ENCODE measurements around the gene ANAPC13. TPM values are rescaled to one million over a fixed set of nuclear protein-coding genes. Genes with fewer than 3 reads are reported as not detected.

The ANAPC13 gene
- total RNA-seq, 2 experiments from 2014 or later = 30.1 to 33.1 TPM

- peaks cover 40% of the 10 kb centered on the region for H3K36me3 Mint-ChIP-seq
- no peak overlapping the region for H3K4me3 Mint-ChIP-seq
- ChIA-PET CTCF (interaction anchor here (0.6 to 10.3 kb wide), 6 partner anchors 9 to 283 kb away, joined by 3 to 176 read pairs (median 4); no protein-coding TSS in a partner anchor), POLR2A (no interaction called here)
- H3K9me3 Mint-ChIP-seq = no peaks in the 10 kb centered on the region
- H3K27me3 Mint-ChIP-seq = no peaks in the 10 kb centered on the region
- peaks cover 27% of the 10 kb centered on the region for H3K4me1 Mint-ChIP-seq (ENCODE audit: low read depth)
- intact Hi-C loops (cut with micrococcal nuclease) = loop anchor here (10.0 kb wide), 1 partner anchor 1714 kb away; the partner anchor contains the start of gene MSL2
- no peak for DNase-seq
- H3K27ac Mint-ChIP-seq = no peak overlapping the region
Measured at GRCh38 chr3:134480546-134480945, 5.2 kb downstream of the ANAPC13 start.

GRCh38 chr3:134477938-134478337 lies 7.8 kb downstream of the ANAPC13 start:
- ChIA-PET POLR2A (interaction anchor here (0.6 kb wide), 1 partner anchor 176 kb away, joined by 4 read pairs; no protein-coding TSS in a partner anchor), CTCF (interaction anchor here (1.0 to 10.3 kb wide), 6 partner anchors 9 to 276 kb away, joined by 3 to 176 read pairs (median 8); no protein-coding TSS in a partner anchor)
- Mint-ChIP-seq H3K4me1 (ENCODE audit: low read depth) (peaks cover 7% of the 10 kb centered on the region), H3K4me3 (no peak overlapping the region), H3K36me3 (peaks cover 37% of the 10 kb centered on the region), H3K27me3 (no peaks in the 10 kb centered on the region), H3K27ac (no peak overlapping the region), H3K9me3 (no peaks in the 10 kb centered on the region)
- DNase-seq = no peak
- intact Hi-C loops (cut with micrococcal nuclease) = loop anchor here (10.0 kb wide), 1 partner anchor 543 kb away; no protein-coding TSS in a partner anchor

GRCh38 chr3:134477002-134477401 lies 8.8 kb downstream of the ANAPC13 start:
- DNase-seq = no peak
- CTCF ChIA-PET = interaction anchor here (1.0 to 10.3 kb wide), 8 partner anchors 8 to 637 kb away, joined by 3 to 176 read pairs (median 6); partner anchors contain the start of genes ANAPC13 and CEP63
- POLR2A ChIA-PET = interaction anchor here (1.4 kb wide), 1 partner anchor 9 kb away, joined by 5 read pairs; the partner anchor contains the start of genes ANAPC13 and CEP63
- Mint-ChIP-seq H3K27ac (no peak overlapping the region), H3K4me1 (ENCODE audit: low read depth) (peaks cover 2% of the 10 kb centered on the region), H3K27me3 (no peaks in the 10 kb centered on the region), H3K4me3 (no peak overlapping the region), H3K9me3 (no peaks in the 10 kb centered on the region), H3K36me3 (peaks cover 33% of the 10 kb centered on the region)
- intact Hi-C loops (cut with micrococcal nuclease) = loop anchor here (10.0 kb wide), 1 partner anchor 542 kb away; no protein-coding TSS in a partner anchor

- POLR2A ChIA-PET = interaction anchor here (1.4 kb wide), 1 partner anchor 9 kb away, joined by 5 read pairs; the partner anchor contains the start of genes ANAPC13 and CEP63
- Mint-ChIP-seq H3K27me3 (no peaks in the 10 kb centered on the region), H3K36me3 (peaks cover 34% of the 10 kb centered on the region), H3K27ac (no peak overlapping the region), H3K4me1 (ENCODE audit: low read depth) (peaks cover 2% of the 10 kb centered on the region), H3K9me3 (no peaks in the 10 kb centered on the region), H3K4me3 (no peak overlapping the region)
- CTCF ChIA-PET = interaction anchor here (1.2 to 10.3 kb wide), 8 partner anchors 9 to 637 kb away, joined by 3 to 176 read pairs (median 8); partner anchors contain the start of genes ANAPC13 and CEP63
- intact Hi-C loops (cut with micrococcal nuclease) = loop anchor here (10.0 kb wide), 1 partner anchor 542 kb away; no protein-coding TSS in a partner anchor
- no peak for DNase-seq
Measured at GRCh38 chr3:134476306-134476705, 9.5 kb downstream of the ANAPC13 start.

GRCh38 chr3:134474956-134475355 lies 10.8 kb downstream of the ANAPC13 start:
- CTCF ChIA-PET = interaction anchor here (1.2 to 10.3 kb wide), 6 partner anchors 112 to 276 kb away, joined by 4 to 176 read pairs (median 29); no protein-coding TSS in a partner anchor
- Mint-ChIP-seq H3K4me3 (no peak overlapping the region), H3K9me3 (no peaks in the 10 kb centered on the region), H3K4me1 (ENCODE audit: low read depth) (no peaks in the 10 kb centered on the region), H3K27me3 (no peaks in the 10 kb centered on the region), H3K36me3 (peaks cover 24% of the 10 kb centered on the region), H3K27ac (no peak overlapping the region)
- DNase-seq = no peak
- intact Hi-C loops (cut with micrococcal nuclease) = loop anchor here (1.0 to 10.0 kb wide), 5 partner anchors 118 to 540 kb away; no protein-coding TSS in a partner anchor
- POLR2A ChIA-PET = no interaction called here

GRCh38 chr3:134473868-134474546 lies 11.8 kb downstream of the ANAPC13 start:
- DNase-seq = peak; percentile 79
- H3K4me1 Mint-ChIP-seq (ENCODE audit: low read depth) = no peaks in the 10 kb centered on the region
- ChIA-PET POLR2A (no interaction called here), CTCF (interaction anchor here (0.6 to 10.3 kb wide), 31 partner anchors 8 to 291 kb away, joined by 3 to 176 read pairs (median 5); no protein-coding TSS in a partner anchor)
- H3K27me3 Mint-ChIP-seq = no peaks in the 10 kb centered on the region
- H3K36me3 Mint-ChIP-seq = peaks cover 23% of the 10 kb centered on the region
- H3K4me3 Mint-ChIP-seq = no peak overlapping the region
- intact Hi-C loops (cut with micrococcal nuclease) = loop anchor here (1.0 to 10.0 kb wide), 5 partner anchors 117 to 539 kb away; no protein-coding TSS in a partner anchor
- no peaks in the 10 kb centered on the region for H3K9me3 Mint-ChIP-seq
- H3K27ac Mint-ChIP-seq = no peak overlapping the region

GRCh38 chr3:134472831-134473230 lies 13.0 kb downstream of the ANAPC13 start:
- CTCF ChIA-PET = interaction anchor here (1.1 to 10.3 kb wide), 18 partner anchors 13 to 290 kb away, joined by 3 to 176 read pairs (median 6); no protein-coding TSS in a partner anchor
- H3K27me3 Mint-ChIP-seq = no peaks in the 10 kb centered on the region
- H3K4me1 Mint-ChIP-seq (ENCODE audit: low read depth) = no peaks in the 10 kb centered on the region
- DNase-seq = no peak
- intact Hi-C loops (cut with micrococcal nuclease) = loop anchor here (5.0 to 10.0 kb wide), 2 partner anchors 116 to 538 kb away; no protein-coding TSS in a partner anchor
- H3K9me3 Mint-ChIP-seq = no peaks in the 10 kb centered on the region
- POLR2A ChIA-PET = interaction anchor here (0.8 kb wide), 1 partner anchor 13 kb away, joined by 3 read pairs; the partner anchor contains the start of genes ANAPC13 and CEP63
- no peak overlapping the region for H3K27ac Mint-ChIP-seq
- H3K36me3 Mint-ChIP-seq = peaks cover 15% of the 10 kb centered on the region
- no peak overlapping the region for H3K4me3 Mint-ChIP-seq

- peaks cover 8% of the 10 kb centered on the region for H3K36me3 Mint-ChIP-seq
- H3K27ac Mint-ChIP-seq = no peak overlapping the region
- CTCF ChIA-PET = interaction anchor here (3.6 to 10.3 kb wide), 3 partner anchors 167 to 272 kb away, joined by 41 to 176 read pairs (median 105); no protein-coding TSS in a partner anchor
- H3K4me1 Mint-ChIP-seq (ENCODE audit: low read depth) = no peaks in the 10 kb centered on the region
- no peaks in the 10 kb centered on the region for H3K9me3 Mint-ChIP-seq
- DNase-seq = no peak
- POLR2A ChIA-PET = no interaction called here
- no peaks in the 10 kb centered on the region for H3K27me3 Mint-ChIP-seq
- intact Hi-C loops (cut with micrococcal nuclease) = loop anchor here (5.0 to 10.0 kb wide), 2 partner anchors 114 to 537 kb away; no protein-coding TSS in a partner anchor
- H3K4me3 Mint-ChIP-seq = no peak overlapping the region
Measured at GRCh38 chr3:134471521-134472193, 14.1 kb downstream of the ANAPC13 start.

- no peaks in the 10 kb centered on the region for H3K9me3 Mint-ChIP-seq
- CTCF ChIA-PET = interaction anchor here (0.7 kb wide), 1 partner anchor 11 kb away, joined by 3 read pairs; no protein-coding TSS in a partner anchor
Measured at GRCh38 chr3:134468519-134468918, 17.3 kb downstream of the ANAPC13 start.

GRCh38 chr3:134466331-134466730 lies 19.5 kb downstream of the ANAPC13 start:
- ChIA-PET CTCF (interaction anchor here (0.7 to 1.5 kb wide), 4 partner anchors 8 to 779 kb away, joined by 3 read pairs; no protein-coding TSS in a partner anchor), POLR2A (no interaction called here)
- Mint-ChIP-seq H3K9me3 (no peaks in the 10 kb centered on the region), H3K4me3 (no peak overlapping the region), H3K36me3 (no peaks in the 10 kb centered on the region), H3K4me1 (ENCODE audit: low read depth) (no peaks in the 10 kb centered on the region), H3K27ac (no peak overlapping the region), H3K27me3 (peaks cover 1% of the 10 kb centered on the region)
- intact Hi-C loops (cut with micrococcal nuclease) = no loop called here
- DNase-seq = no peak

More at GRCh38 chr3:134468519-134468918, 17.3 kb downstream of the ANAPC13 start:
- Mint-ChIP-seq H3K27ac (no peak overlapping the region), H3K27me3 (peaks cover 1% of the 10 kb centered on the region), H3K36me3 (peaks cover 2% of the 10 kb centered on the region), H3K4me1 (ENCODE audit: low read depth) (no peaks in the 10 kb centered on the region), H3K4me3 (no peak overlapping the region)
- DNase-seq = no peak
- intact Hi-C loops (cut with micrococcal nuclease) = no loop called here
- POLR2A ChIA-PET = interaction anchor here (0.7 kb wide), 1 partner anchor 159 kb away, joined by 3 read pairs; no protein-coding TSS in a partner anchor

GRCh38 chr3:134464689-134465365 lies 21.0 kb downstream of the ANAPC13 start:
- no peak overlapping the region for H3K27ac Mint-ChIP-seq
- DNase-seq = no peak
- peaks cover 1% of the 10 kb centered on the region for H3K27me3 Mint-ChIP-seq
- no peaks in the 10 kb centered on the region for H3K36me3 Mint-ChIP-seq
- H3K9me3 Mint-ChIP-seq = no peaks in the 10 kb centered on the region
- ChIA-PET POLR2A (no interaction called here), CTCF (no interaction called here)
- intact Hi-C loops (cut with micrococcal nuclease) = no loop called here
- no peak overlapping the region for H3K4me3 Mint-ChIP-seq
- no peaks in the 10 kb centered on the region for H3K4me1 Mint-ChIP-seq (ENCODE audit: low read depth)
